Dendritic cell treated with granulocyte-macrophage colony-stimulating factor and Interleukin-4, amounts not matched to agents 40 ng/mL and 50 ng/mL, for 4 days (primary cell): ENCODE data around the gene LSS.

Experiments used
- H3K27ac Mint-ChIP-seq: one replicate; pipeline ENCODE4 v1.8.0; 2022; ENCODE audit warnings: mild to moderate bottlenecking, mixed read lengths
- H3K27me3 Mint-ChIP-seq: one replicate; pipeline ENCODE4 v1.8.0; 2022; ENCODE audit warnings: mild to moderate bottlenecking, mixed read lengths
- H3K36me3 Mint-ChIP-seq: one replicate; pipeline ENCODE4 v1.8.0; 2022; ENCODE audit warnings: low read depth, mixed read lengths
- H3K4me1 Mint-ChIP-seq: one replicate; pipeline ENCODE4 v1.8.0; 2022; ENCODE audit warnings: low read depth, mixed read lengths
- H3K4me3 Mint-ChIP-seq: one replicate; pipeline ENCODE4 v1.8.0; 2022; ENCODE audit warnings: mild to moderate bottlenecking, moderate library complexity, mixed read lengths
- H3K9me3 Mint-ChIP-seq: one replicate; pipeline ENCODE4 v1.8.0; 2022; ENCODE audit warnings: mixed read lengths
- intact Hi-C: fragments of 100-400 bp; cut with micrococcal nuclease; formaldehyde crosslinking; loops from one replicate; pipeline ENCODE4 v1.15.0; 2022

Gene LSS

DNA sequence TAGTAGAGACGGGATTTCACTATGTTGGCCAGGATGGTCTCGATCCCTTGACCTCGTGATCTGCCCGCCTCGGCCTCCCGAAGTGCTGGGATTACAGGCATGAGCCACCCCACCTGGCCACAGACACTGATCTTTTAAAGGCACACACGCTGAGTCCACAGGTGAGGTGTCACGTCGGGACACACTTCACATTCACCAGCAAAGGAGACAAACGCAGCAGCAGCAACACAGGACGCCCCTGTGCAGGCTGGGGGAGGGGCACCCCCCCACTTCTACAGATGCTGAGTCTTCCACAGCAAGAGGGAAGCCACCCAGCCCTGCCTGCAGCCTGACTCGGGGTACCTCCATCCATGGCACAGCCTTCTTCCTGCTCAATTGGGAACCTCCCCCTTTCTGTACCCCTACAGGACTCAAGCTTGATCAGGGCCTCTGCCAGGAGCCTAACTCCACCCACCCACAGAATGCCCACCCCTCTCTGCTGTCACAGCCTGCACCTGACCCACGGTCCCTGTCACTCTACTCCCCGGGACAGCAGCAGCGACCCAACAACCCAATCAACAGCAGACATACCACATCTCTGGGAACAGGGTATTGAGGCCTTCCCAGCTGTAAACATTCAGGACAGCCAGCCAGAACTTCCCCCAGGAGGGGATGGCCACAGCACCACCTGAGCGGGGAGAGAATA lies 9.5 kb downstream of the LSS start:
- Mint-ChIP-seq H3K27me3 (no peaks in the 10 kb centered on the region), H3K4me3 (no peak overlapping the region), H3K9me3 (no peaks in the 10 kb centered on the region), H3K27ac (no peak overlapping the region), H3K36me3 (peaks cover 84% of the 10 kb centered on the region), H3K4me1 (no peaks in the 10 kb centered on the region)
- intact Hi-C loops = no loop called here

DNA sequence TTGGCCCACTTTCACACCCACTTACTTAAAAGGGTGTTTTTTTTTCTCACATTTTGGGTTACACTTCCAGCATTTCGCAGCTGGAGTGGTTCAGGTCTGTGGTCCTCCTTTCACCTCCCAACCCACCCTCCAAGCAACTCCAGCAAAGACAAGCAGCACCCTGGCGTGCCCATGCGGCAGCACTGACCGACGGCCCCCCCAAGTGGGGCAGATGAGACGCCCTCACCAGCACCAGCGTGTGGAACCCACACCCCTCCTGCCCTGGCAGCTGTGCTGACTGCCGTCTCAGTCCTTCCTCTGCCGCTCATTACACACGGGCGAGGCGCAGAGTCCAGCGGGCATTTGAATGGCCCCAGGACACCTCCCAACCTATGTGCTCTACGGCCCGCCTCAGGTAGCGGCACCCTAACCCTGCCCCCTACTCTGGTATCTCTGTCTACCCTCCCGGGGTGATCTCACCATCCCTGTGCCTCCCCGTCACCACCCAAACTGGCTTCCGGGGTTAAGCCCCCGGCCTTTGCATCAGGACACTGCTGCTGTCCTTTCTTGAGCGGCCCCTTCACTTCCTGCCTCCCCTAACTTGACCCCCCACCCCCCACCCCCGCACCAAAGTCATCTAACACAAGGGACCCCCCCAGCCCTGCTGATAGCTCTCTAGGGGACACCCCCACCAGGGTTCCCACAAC lies 10.9 kb downstream of the LSS start:
- H3K4me3 Mint-ChIP-seq = no peak overlapping the region
- H3K27ac Mint-ChIP-seq = no peak overlapping the region
- H3K36me3 Mint-ChIP-seq = peaks cover 89% of the 10 kb centered on the region
- no peaks in the 10 kb centered on the region for H3K4me1 Mint-ChIP-seq
- H3K9me3 Mint-ChIP-seq = no peaks in the 10 kb centered on the region
- H3K27me3 Mint-ChIP-seq = no peaks in the 10 kb centered on the region
- intact Hi-C loops = no loop called here

DNA sequence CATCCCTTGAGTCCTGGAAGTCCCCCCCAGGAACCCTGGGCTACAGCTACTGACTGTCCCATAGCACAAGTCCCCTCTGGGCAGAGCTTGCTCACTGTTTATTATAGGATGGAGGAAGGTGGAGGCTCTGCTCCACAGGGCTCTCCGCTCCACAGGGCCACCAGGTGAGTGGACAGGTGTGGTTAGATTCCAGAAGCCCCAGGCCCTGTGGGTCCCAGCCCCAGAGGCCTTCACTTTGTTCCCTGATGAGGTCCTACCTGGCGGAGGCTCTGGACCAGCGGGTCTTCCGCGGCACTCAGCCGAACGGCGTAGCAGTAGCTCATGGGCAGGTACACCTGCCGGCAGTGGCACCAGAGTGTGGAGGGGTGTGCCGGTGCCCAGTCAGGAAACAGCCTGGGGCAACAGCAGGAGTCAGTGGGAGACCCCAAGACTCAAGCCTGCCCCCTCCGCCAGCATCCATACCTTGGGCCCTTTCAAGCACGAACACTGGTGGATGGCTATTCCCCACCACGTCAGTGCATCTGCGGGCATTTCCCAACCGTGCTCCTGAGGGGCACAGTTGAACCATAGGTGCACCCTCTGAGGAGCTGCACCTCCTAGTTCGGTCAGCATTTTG lies 12.3 kb downstream of the LSS start:
- H3K27me3 Mint-ChIP-seq = no peaks in the 10 kb centered on the region
- H3K36me3 Mint-ChIP-seq = peaks cover 89% of the 10 kb centered on the region
- H3K27ac Mint-ChIP-seq = no peak overlapping the region
- H3K9me3 Mint-ChIP-seq = no peaks in the 10 kb centered on the region
- intact Hi-C loops = no loop called here
- no peak overlapping the region for H3K4me3 Mint-ChIP-seq
- H3K4me1 Mint-ChIP-seq = no peaks in the 10 kb centered on the region

DNA sequence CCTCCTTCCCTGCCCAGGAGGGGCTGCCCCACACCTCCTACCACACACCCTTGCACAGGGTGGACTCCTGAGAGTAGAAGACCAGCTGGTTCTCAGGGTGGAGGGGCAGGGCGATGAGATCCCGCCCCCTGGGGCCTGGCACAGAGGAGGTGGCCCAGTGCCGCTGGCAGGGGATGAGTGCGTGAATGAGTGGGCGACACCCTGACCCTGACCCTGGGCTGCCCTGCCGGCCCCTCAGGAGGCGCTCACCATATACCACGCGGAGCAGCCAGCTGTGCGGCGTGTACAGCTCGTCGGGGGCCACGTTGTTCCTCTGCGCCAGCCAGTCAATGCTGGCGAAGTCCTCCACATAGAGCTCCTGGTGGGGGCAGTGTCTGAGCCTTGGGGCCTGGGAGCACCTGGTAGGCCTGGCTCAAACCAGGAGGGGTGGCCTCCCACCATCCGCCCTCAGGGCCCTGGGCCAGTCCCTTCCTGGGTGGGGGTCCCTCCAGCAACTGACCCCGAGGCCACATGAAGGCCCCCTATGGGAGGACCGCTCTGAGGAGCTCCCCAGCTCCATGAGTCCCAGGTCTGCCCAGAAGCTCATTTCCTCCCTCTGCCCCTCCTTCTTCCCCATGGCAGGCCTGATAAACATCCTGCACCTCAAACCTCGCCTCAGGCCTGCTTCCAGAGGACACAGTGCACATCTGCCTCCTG lies 13.0 kb downstream of the LSS start:
- Mint-ChIP-seq H3K36me3 (peaks cover 89% of the 10 kb centered on the region), H3K27me3 (no peaks in the 10 kb centered on the region), H3K27ac (no peak overlapping the region), H3K4me3 (no peak overlapping the region), H3K9me3 (no peaks in the 10 kb centered on the region), H3K4me1 (no peaks in the 10 kb centered on the region)
- intact Hi-C loops = no loop called here

DNA sequence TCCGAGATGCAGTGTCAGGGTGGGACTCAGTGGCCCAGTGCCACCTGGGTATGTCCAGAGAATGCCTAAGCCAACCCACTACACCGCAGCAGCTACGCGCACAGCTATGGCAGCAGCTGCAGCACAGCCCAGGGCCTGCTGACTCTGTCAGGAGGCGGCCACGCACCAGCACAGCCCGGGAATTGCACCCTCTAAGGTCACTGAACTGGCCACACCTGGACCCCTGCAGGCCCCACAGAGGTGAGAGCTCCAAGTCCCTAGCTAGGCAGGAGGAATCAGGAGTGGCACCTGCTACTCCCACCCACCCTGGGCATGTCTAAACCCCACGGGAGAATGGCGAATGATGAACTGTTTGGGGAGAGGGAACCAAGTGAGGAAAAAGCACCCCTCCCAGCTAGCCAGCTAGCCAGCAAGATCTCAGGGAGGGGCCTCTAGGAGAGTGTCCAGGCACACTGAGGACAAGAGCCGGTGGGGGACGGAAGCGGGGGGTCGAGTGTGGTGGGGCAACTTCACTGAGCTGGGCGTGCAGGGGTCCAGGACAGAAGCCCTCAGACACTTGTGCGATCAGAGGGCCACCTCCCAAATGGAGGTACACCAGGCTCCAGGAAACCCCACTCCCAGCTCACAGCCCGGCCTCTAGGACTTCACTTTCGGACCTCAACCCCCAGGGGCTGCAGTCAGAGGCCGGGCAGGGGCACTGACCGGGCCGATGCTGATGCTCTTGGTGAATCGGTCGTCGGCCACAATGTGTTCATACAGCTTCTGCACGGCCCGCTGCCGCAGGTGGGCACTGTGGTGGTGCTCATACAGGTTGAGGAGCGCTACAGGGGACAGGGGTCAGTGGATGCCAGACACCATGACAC lies 13.9 kb downstream of the LSS start:
- Mint-ChIP-seq H3K4me3 (no peak overlapping the region), H3K36me3 (peaks cover 89% of the 10 kb centered on the region), H3K27ac (no peak overlapping the region), H3K9me3 (no peaks in the 10 kb centered on the region), H3K27me3 (no peaks in the 10 kb centered on the region), H3K4me1 (no peaks in the 10 kb centered on the region)
- intact Hi-C loops = no loop called here

DNA sequence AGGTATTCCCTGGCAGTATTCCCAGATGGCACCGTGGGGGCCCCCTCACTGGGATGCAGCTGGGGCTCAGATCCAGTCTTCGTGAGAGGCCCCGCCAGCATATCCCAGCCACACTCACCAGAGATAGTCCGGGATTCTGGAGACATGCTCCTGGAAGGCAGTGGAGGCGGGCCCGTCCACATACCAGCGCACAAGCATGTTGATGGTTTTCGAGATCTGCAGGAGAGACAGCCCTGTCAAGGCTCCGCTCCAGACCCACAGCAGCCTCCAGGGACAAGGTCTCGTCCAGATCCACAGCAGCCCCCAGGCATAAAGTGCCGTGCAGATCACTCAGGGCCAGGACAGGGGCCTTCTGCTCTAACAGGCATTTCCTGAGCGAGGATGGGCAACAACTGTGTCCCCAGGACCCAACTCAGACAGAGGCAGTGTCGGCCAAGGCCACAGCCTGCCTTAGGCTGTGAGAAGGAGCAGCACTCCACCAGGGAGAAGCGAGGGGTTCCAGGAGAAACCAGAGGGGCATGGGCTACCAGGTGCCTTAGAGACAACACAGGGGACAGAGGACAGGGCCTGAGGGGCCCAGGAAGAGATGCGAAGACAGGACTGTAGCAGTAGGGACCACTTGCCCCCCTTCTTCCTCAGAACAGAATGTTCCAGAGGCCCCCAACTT lies 14.8 kb downstream of the LSS start:
- Mint-ChIP-seq H3K9me3 (no peaks in the 10 kb centered on the region), H3K36me3 (peaks cover 89% of the 10 kb centered on the region), H3K4me3 (no peak overlapping the region), H3K27ac (no peak overlapping the region), H3K27me3 (no peaks in the 10 kb centered on the region), H3K4me1 (no peaks in the 10 kb centered on the region)
- intact Hi-C loops = no loop called here

DNA sequence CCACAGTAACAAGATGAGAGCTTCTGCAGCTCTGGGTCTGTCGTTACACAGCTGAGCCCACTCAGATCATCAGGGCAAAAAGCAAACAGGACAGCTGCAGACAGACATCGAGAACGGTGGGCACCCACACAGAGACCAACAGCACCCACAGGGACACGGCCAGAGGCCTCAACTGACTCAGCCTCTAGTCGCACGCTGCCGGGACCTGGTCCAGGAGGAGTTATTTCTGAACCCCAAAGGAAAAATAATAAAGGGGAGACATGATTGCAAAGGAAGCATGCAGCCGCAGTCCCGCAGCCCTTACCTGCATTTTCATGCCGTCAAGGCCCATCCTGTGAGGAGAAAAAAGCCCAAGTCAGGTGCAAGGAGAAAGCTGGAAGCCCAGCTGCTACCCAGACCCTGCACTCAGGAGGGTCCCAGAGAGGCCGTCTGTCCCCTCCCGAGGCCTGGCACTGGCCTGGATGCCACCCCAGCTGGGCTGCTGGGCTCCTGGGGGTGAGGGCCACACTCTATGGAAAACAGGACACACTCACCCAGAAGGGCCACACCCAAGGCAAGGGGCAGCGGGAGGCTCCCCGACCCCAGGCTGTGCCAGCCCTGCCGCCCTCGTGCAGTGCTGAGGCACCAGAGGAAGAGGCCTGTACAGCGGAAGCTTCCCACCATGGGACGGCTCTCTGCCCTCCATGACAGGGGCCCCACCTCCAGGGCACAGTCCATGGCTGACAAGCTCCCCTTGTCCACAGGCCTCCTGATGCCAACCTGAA lies 15.7 kb downstream of the LSS start:
- no peak overlapping the region for H3K4me3 Mint-ChIP-seq
- no peaks in the 10 kb centered on the region for H3K27me3 Mint-ChIP-seq
- no peaks in the 10 kb centered on the region for H3K9me3 Mint-ChIP-seq
- H3K36me3 Mint-ChIP-seq = peaks cover 93% of the 10 kb centered on the region
- intact Hi-C loops = no loop called here
- H3K27ac Mint-ChIP-seq = no peak overlapping the region
- no peaks in the 10 kb centered on the region for H3K4me1 Mint-ChIP-seq

DNA sequence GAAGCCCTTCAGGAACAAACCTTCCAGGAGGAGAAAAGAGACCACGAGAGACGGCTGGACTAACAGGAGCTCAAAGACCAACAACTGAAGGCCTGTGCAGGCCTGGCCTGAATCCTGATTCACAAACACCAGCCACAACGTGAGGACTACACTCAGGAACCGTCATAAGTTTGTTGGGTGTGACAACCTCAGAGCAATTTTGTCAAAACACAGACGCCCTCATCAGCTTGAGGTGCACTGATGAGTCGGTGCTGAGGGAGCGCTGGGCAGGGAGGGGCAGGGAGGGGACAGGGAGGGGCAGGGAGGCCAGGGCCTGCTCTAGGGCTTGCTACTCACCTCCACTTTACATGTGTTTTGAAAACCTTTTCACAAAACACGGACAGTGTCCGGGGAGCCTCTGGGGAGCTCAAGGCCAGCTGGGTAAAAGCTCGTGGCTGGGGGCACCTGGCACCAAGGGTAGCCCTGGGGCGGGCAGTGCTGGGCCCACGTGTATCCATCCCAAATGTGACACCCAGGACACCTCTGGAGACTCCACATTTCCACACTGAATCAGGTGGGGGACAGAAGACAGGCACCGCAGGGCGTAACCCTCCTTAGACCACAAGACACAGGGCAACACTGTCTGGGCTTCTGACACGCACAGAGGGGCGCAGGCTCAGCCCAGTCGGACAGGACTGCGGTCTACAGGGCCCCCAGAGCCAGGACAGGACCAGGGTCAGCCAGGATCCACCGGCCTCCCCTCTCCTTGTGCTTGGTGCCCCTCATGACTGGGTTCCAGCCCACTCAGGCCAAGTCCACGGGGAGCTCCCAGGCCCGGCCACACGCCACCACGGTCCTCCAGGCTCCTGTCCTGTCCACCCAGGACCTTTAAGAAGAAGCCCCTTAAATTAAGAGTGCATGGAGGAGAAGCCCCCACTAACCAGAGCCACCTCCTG lies 16.5 kb downstream of the LSS start:
- H3K9me3 Mint-ChIP-seq = no peaks in the 10 kb centered on the region
- no peaks in the 10 kb centered on the region for H3K27me3 Mint-ChIP-seq
- H3K36me3 Mint-ChIP-seq = peaks cover 95% of the 10 kb centered on the region
- H3K4me1 Mint-ChIP-seq = no peaks in the 10 kb centered on the region
- H3K27ac Mint-ChIP-seq = no peak overlapping the region
- intact Hi-C loops = no loop called here
- H3K4me3 Mint-ChIP-seq = no peak overlapping the region

DNA sequence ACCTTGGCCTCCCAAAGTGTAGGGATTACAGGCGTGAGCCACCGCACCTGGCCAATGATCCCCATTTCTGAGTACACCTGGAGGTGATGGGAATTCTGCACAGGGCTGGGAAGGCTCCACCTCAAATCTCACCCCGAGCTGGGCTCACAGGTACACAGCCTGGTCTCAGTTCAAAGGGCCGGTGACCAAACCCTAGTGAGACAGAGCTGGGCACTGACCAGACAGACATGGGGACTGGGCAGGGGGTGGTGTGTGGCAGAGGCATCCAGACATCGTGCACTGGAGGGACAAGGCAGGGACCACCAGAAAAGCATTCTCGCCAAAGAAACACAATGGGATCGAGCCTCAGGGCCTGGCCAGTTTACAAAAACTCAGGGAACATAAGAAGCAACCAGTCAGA lies 17.2 kb downstream of the LSS start:
- H3K9me3 Mint-ChIP-seq = no peaks in the 10 kb centered on the region
- no peak overlapping the region for H3K4me3 Mint-ChIP-seq
- H3K27ac Mint-ChIP-seq = no peak overlapping the region
- no peaks in the 10 kb centered on the region for H3K4me1 Mint-ChIP-seq
- H3K27me3 Mint-ChIP-seq = no peaks in the 10 kb centered on the region
- H3K36me3 Mint-ChIP-seq = peaks cover 100% of the 10 kb centered on the region
- intact Hi-C loops = no loop called here

DNA sequence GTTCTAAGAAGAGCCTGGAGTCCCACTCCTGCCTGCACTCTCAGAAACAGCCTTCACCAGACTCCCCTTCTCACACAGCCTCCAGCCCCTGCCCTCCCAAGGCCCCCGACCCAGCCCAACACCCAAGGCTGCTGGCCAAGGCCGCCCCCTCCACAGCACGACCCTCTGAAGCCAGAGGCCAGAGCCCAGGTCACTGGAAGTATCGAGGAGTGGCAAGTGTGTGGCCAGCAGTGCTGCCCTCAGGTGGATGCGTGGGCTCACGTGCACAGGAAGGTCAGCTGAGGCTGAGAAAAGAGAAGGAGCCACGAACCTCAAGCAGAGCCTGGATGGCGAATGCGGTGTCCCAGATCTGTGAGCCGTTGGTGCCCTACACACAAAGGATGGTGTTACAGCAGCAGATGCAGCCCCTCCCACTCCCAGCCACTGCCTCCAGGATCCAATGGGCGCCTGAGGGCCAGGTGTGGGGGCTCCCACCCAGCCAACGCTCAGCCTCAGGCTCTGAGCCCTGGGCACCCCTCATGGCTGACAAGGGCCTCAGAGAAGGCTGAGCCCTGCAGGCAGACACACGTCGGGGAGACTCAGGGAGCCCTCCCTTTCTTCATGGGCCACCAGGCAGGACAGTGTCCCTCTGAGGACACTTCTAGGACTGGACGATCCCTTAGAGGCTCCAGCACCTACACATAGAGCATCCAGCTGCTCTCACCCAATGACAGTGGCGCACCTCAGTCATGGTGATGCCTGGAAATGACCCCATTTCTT lies 18.0 kb downstream of the LSS start:
- intact Hi-C loops = no loop called here
- no peaks in the 10 kb centered on the region for H3K27me3 Mint-ChIP-seq

More for the DNA sequence above, 18.0 kb downstream of the LSS start:
- Mint-ChIP-seq H3K27ac (no peak overlapping the region), H3K36me3 (peaks cover 100% of the 10 kb centered on the region), H3K4me3 (no peak overlapping the region), H3K9me3 (no peaks in the 10 kb centered on the region), H3K4me1 (no peaks in the 10 kb centered on the region)
